GM12874 (cell line): ENCODE results near the gene MBTPS1.
A peak's percentile ranks its signal among the peaks of the same experiment; 100 is the strongest.

Experiments used
- TF ChIP-seq, protein P1 (sequence below): IDR thresholded peaks from 2 replicates; pipeline ENCODE4 v1.5.1; 2011; ENCODE audit warnings: low read depth, mild to moderate bottlenecking, control low read depth, low read length, moderate library complexity; ENCODE audit not compliant: insufficient read depth

The MBTPS1 gene

DNA sequence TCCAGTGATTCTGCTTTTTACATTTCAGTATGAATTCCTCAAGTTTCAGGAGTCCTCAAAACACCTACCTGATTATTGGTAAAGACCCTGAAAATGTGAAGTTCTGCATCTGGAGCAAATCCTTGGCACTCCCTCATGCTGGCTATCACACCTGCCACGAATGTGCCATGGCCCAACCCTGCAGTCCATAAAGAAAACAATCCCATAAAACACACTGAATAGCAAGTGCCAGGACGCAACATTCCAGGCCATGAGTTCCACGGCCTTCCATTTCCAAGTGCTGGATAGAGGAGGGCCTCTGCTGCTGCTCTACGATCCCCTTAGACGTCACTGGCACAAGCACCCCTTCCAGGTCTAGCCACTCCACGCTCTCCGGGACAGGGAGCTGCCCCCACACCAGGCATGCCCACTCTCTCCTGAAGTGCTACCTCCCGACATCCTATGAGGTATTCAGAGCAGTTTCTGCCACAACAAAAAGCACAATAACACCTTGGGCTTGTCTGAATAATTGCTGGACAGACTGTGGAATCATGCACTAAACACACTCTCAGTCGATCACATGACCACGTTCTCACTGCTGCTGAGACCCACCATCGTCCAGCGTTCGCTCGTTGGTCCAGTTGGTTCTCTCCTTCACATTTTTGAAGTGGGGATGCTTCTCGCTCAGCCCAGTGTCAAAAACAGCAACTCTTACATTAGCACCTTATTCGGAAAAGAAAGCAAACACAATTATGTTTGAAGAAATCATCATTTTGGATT lies 23.4 kb downstream of the MBTPS1 start:
- TF ChIP-seq, protein P1, sequence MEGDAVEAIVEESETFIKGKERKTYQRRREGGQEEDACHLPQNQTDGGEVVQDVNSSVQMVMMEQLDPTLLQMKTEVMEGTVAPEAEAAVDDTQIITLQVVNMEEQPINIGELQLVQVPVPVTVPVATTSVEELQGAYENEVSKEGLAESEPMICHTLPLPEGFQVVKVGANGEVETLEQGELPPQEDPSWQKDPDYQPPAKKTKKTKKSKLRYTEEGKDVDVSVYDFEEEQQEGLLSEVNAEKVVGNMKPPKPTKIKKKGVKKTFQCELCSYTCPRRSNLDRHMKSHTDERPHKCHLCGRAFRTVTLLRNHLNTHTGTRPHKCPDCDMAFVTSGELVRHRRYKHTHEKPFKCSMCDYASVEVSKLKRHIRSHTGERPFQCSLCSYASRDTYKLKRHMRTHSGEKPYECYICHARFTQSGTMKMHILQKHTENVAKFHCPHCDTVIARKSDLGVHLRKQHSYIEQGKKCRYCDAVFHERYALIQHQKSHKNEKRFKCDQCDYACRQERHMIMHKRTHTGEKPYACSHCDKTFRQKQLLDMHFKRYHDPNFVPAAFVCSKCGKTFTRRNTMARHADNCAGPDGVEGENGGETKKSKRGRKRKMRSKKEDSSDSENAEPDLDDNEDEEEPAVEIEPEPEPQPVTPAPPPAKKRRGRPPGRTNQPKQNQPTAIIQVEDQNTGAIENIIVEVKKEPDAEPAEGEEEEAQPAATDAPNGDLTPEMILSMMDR = no peak

GRCh38 chr16:84091460-84091859 lies 25.3 kb downstream of the MBTPS1 start:
- TF ChIP-seq, protein P1 = no peak

GRCh38 chr16:84090211-84090610 lies 26.5 kb downstream of the MBTPS1 start:
- TF ChIP-seq, protein P1 = no peak

DNA sequence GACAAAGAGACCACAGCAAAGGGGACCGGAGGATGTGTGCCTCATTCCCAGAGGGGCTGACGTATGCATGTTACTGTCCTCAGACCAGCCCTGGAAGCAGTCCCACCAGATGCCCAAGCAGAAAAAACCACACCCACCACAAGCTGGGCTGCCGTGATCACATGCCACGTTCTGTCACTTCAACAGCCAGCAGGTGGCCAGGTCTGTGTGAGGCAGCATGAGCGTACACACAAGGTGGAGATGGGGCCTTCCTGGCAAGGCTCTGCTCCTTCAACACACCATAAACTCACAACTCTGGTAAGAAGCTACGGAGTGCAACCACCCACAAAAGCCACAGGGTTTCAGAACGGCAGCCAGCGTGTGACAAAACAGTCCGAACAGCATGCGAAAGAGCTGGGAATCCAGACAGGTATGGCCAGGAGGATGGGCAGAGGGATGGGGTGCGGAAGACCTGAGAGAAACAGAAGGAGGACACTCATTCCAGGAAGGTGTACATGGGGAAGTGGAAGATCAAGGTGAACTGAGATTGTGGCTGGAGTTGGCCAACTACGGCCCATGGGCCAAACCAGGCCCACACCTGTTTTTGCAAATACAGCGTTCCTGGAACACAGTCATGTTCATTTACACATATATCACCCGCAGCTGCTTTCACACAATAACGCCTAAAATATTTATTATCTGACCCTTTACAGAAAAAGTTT lies 27.9 kb downstream of the MBTPS1 start:
- TF ChIP-seq, protein P1 = peak; percentile 60; the same call in 1 of the 2 replicates

- TF ChIP-seq, protein P1 = no peak
These were observed 29.1 kb downstream of the MBTPS1 start for GRCh38 chr16:84087466-84088151.

GRCh38 chr16:84087001-84087400 lies 29.7 kb downstream of the MBTPS1 start:
- TF ChIP-seq, protein P1 = no peak

- TF ChIP-seq, protein P1 = no peak
These were observed 30.4 kb downstream of the MBTPS1 start for GRCh38 chr16:84086341-84086740.
